ENCODE data around the gene SREBF1.

The SREBF1 gene

GRCh38 chr17:17763734-17764133 lies 73.1 kb downstream of the SREBF1 start:
- Histone ChIP-seq H3K27ac (ENCODE audit: low read length) (no peak overlapping the region), H3K9me3 (ENCODE audit: control insufficient read depth in 2 of 2, low read length in 2 of 2) (no peaks in the 10 kb centered on the region), H3K4me1 (ENCODE audit: control insufficient read depth, insufficient read depth, low read length) (peaks cover 43% of the 10 kb centered on the region), H3K4me3 (ENCODE audit: low read length in 2 of 2) (no peak overlapping the region), H3K9ac (ENCODE audit: low read length in 2 of 2) (no peak overlapping the region), H3K27me3 (ENCODE audit: control insufficient read depth in 1 of 2, insufficient read depth in 2 of 2, low read length in 2 of 2) (no peaks in the 10 kb centered on the region), H3K36me3 (ENCODE audit: control insufficient read depth in 2 of 2, insufficient read depth in 2 of 2, low read length in 2 of 2) (peaks cover 0 to 3% of the 10 kb centered on the region in 2 donors)

GRCh38 chr17:17763136-17763535 lies 73.7 kb downstream of the SREBF1 start:
- Histone ChIP-seq H3K27ac (ENCODE audit: low read length) (no peak overlapping the region), H3K4me3 (ENCODE audit: low read length in 2 of 2) (no peak overlapping the region), H3K4me1 (ENCODE audit: control insufficient read depth, insufficient read depth, low read length) (peaks cover 38% of the 10 kb centered on the region), H3K9me3 (ENCODE audit: control insufficient read depth in 2 of 2, low read length in 2 of 2) (no peaks in the 10 kb centered on the region), H3K9ac (ENCODE audit: low read length in 2 of 2) (peak overlapping the region in 1 of 2 donors; percentile 16), H3K27me3 (ENCODE audit: control insufficient read depth in 1 of 2, insufficient read depth in 2 of 2, low read length in 2 of 2) (no peaks in the 10 kb centered on the region), H3K36me3 (ENCODE audit: control insufficient read depth in 2 of 2, insufficient read depth in 2 of 2, low read length in 2 of 2) (peaks cover 0 to 3% of the 10 kb centered on the region in 2 donors)

- Histone ChIP-seq H3K36me3 (ENCODE audit: control insufficient read depth in 2 of 2, insufficient read depth in 2 of 2, low read length in 2 of 2) (peaks cover 0 to 3% of the 10 kb centered on the region in 2 donors), H3K27ac (ENCODE audit: low read length) (no peak overlapping the region), H3K4me3 (ENCODE audit: low read length in 2 of 2) (no peak overlapping the region), H3K4me1 (ENCODE audit: control insufficient read depth, insufficient read depth, low read length) (peaks cover 37% of the 10 kb centered on the region), H3K9ac (ENCODE audit: low read length in 2 of 2) (peak overlapping the region in 1 of 2 donors; percentile 16), H3K27me3 (ENCODE audit: control insufficient read depth in 1 of 2, insufficient read depth in 2 of 2, low read length in 2 of 2) (no peaks in the 10 kb centered on the region), H3K9me3 (ENCODE audit: control insufficient read depth in 2 of 2, low read length in 2 of 2) (no peaks in the 10 kb centered on the region)
Observed at GRCh38 chr17:17762744-17763105, 74.1 kb downstream of the SREBF1 start.
